OCI-M2 (cell line): ENCODE results near the gene BABAM2.
"Not testable (repeated sequence)": the region's sequence is repeated elsewhere in the genome, so short reads cannot be mapped to it uniquely, and the experiment has no call there.

ENCODE experiments used
- DNase-seq: peaks from one replicate; lab custom pipeline; 2025; ENCODE audit not compliant: unreplicated experiment; lab: John Stamatoyannopoulos, UW

The BABAM2 gene

DNA sequence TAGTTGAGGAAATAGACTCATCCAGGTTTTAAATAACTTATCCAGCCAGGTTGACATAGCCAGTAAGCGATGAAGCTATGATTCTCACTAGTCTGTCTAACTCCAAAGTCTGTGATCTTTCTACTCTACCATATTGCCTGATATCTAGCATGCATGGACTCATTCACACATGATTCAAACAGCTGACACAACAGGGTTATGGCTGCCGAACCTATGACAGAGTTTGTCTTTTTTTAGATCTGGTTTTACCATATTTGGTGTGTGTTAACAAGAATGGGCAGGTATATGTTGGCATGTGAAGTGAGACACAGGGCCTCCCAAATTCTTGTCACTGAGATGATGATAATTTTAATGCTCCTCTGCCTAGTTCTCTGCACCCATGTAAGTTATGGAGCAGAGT lies 210.6 kb downstream of the BABAM2 start:
- no peak for DNase-seq

DNA sequence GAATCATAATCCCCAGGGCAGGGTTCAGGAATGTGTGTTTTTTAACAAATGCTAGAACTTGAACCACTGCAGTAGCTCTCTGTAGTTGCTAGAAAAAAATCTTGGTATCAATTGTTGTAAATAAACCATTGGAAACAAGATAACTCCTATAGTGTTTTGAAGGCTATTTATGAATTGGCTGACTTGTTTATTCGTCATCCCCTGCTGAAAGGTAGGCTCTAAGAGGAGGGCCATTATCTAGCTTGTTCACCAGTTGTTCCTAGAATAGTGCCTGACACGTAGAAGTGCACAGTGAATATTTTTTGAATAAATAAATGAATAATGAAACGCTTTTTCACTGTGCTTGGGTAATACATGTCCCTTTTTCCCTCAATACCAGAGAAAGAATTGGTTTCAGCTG lies 211.4 kb downstream of the BABAM2 start:
- no peak for DNase-seq

DNA sequence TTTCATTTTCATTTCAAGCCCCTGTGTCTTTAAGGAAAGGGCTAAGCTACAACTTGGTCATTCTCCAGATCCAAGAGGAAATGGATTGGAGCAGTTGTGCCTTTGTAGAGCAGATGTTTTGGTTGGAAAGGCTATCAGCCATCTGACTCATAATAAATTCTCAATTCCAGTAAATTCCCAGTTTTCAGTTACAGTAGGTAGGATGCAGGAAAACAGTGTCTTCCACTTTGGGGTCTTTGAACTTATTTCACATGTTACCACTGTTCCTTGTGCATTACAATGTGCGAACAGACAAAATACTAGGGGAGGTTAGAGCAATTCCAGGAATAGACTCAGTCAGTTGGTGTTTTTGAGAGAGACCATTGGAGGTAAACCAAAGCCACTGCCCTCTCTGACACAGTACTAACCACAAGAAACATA lies 211.9 kb downstream of the BABAM2 start:
- DNase-seq = no peak

- no peak for DNase-seq
These were observed 213.1 kb downstream of the BABAM2 start for GRCh38 chr2:28103611-28104010.

DNA sequence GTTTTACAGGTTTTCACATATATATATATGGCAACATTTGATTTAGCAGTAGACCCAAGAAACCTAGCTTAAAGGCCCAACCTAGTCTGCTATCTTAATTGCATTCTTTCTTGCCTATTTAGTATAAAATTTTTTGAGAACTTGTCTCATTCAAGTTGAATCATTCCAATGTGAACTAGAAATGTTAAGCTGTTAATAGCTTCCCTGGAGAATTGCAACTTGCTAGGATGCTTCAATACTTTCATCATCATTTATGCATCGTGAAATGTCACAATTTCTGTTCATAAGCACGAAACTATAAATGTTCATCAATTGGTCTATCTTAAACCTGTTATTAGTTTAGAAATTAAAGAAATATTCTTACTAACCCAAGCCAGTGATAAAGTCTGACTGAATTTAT lies 217.6 kb downstream of the BABAM2 start:
- DNase-seq = no peak

DNA sequence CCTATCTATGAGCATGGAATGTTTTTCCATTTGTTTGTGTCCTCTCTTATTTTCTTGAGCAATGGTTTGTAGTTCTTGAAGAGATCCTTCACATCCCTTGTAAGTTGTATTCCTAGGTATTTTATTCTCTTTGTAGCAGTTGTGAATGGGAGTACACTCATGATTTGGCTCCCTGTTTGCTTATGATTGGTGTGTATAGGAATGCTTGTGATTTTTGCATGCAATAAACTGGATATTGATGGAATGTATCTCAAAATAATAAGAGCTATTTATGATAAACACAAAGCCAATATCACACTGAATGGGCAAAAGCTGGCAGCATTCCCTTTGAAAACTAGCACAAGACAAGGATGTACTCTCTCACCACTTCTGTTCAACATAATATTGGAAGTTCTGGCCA lies 223.2 kb downstream of the BABAM2 start:
- not testable (repeated sequence) for DNase-seq

DNA sequence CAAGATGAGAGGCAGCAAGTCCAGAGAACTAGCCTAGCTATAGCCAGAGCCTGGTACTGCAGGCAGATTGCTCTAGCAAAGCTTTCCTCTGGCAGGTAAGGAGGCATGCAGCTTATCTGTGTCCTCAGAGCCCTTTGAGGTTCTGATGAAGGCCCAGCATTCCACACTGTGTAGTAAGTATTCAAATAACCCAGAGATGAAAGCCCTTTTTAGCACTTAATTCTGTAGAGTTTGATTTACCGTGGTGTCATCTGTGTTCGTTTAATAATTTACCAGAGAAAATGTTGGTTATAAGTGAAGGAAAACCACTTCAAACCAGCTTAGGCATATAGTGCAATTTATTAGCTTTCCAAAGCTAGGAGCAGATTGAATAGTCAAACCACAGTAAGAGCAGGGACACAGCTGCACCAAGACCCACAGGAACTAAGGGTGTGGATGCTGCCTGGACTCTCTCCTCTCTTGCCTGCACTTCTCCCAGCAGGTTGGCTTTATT lies 226.6 kb downstream of the BABAM2 start:
- DNase-seq = no peak

DNA sequence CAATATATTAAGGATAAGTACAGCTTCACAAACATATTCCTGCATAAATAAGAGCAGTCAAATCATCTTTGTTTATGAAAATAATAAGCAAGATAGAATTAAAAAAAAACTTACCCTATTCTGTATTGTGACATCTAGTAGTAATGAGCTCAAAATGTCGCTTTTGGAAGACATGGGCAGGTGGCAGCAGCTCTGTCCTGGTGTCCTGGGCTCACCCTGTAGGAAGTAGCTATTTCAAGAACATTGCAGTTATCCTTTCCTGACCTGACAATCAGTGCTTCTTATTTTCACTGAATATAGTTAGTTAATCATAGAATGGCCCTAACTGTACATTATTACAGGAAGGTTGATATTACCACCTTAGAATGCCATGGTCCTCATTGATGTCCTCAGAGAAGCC lies 229.1 kb downstream of the BABAM2 start:
- no peak for DNase-seq

DNA sequence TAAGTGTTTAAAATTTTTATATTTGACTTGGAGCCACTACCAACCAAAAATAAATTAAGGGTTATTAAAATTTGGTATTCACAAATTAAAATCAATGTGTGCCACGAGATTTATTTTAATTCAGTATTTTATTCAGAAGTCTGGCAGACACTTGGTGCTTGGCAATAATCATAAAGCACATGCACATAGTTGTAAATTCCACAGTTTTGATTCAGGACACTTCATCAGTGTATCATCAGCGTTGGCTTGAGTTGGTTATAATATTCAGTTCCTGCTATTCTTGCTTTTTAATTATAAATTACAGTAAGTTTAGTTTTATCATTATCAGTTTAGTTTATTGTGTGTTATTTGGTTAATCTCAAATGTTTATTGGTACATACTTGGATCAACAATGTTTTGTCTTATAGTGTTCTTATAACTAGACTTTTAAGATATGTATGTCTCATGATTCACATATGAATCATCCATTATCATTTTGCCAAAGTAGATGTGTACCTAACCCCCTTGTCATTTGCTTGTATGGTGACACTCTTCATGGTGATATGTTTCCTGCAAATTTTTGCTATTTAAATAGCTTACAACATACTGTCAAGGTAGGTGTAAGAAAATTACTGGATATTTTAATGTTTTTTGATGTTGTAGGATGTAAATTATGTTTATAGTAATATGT lies 237.9 kb downstream of the BABAM2 start:
- no peak for DNase-seq

- no peak for DNase-seq
These were observed 239.6 kb downstream of the BABAM2 start for GRCh38 chr2:28129955-28130695.

GRCh38 chr2:28133778-28134177 lies 243.2 kb downstream of the BABAM2 start:
- no peak for DNase-seq

- no peak for DNase-seq
These were observed 243.8 kb downstream of the BABAM2 start for GRCh38 chr2:28134262-28134812.

DNA sequence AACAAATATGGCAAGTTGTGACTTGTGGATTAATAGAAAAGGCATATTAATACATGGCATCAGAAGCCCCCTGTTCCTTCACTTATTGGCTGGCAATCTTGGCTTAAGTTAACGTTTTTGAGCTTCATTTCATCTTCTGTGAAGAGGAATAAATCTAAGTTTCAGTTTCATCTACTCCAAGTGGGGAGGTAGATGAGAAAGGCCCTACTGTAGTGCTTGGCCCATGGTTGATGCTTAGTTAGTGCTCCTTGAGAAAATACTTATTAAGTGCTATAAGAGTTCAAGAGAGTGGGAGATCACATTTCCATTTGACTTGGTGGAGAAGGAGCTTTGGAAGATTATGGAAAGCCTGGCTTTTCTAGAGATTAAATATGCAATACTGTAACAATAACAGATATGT lies 244.3 kb downstream of the BABAM2 start:
- DNase-seq = no peak

GRCh38 chr2:28135324-28135723 lies 244.8 kb downstream of the BABAM2 start:
- no peak for DNase-seq

GRCh38 chr2:28135799-28136198 lies 245.3 kb downstream of the BABAM2 start:
- DNase-seq = no peak

DNA sequence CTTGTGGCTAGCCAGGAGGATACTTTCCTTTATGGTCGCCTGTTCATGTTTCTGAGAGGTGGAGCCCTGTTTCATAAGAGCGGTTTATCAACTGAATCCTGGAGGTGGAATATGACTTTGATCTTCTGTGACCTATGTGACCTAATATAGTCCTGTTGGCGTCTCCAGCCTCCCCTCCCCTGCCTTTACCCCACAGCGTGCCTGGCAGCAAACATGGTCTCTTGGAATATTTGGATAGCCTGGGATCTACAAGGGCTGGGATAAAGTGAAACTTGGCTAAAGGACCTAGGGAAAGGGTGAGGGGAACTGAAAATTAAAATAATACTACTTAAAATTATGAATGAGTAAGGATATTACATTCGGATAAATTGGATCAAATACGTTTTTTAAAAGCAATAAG lies 246.0 kb downstream of the BABAM2 start:
- no peak for DNase-seq

DNA sequence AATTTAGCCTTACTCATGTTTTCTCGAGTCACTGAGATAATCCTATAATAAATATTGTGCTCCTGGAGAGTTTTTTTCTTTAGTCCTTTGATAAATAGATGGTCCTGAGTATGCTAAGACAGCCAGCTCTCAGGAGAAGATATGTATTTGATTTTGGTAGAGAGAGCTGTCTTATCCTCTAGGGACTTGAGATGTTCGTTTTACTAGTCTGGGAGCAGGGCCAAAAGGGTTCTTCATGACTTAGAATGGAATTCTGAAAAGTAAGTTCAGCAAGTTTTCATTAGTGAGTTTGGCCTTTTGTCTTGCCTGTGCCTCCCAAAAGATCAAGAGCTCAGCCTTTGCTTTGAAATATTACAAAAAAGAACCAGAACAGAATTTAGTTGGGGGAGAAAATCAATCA lies 246.7 kb downstream of the BABAM2 start:
- no peak for DNase-seq

DNA sequence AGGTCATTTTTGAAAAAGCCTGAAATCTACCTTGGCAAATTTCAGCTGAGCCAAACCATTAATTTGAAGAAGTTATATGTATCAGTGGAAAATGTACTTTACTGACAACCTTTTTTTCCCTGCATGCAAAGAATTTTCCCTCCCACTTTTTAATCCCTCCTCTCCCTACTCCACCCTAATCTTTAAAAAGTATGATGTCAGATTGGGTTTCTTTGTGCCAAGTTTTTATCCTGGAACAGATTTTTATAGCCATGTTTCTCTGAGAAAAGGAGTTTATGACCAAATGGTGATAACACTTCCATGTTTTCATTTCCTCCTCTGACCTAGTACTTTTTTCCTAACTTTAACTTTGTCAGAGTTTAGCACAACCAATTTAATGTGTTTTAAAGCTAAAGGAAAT lies 251.9 kb downstream of the BABAM2 start:
- no peak for DNase-seq

DNA sequence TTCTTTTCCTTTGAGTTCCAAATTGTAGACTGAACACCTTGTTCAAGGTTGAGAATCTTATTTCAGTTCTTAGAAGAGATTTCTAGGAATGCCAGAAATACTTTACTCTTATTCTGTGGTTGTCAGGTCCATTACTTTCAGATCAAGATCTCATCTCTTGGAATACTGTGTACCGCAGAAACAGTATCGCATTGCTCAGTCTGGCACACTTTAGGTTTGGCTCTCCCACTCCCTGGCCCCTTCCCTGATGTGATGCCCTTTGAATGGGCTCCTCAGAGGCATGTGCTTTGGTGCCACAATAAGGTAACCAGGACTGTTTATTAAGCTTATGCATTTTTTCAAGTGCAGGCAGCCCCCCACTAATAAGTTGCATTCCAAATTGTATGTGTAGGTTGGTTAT lies 257.5 kb downstream of the BABAM2 start:
- DNase-seq = no peak

DNA sequence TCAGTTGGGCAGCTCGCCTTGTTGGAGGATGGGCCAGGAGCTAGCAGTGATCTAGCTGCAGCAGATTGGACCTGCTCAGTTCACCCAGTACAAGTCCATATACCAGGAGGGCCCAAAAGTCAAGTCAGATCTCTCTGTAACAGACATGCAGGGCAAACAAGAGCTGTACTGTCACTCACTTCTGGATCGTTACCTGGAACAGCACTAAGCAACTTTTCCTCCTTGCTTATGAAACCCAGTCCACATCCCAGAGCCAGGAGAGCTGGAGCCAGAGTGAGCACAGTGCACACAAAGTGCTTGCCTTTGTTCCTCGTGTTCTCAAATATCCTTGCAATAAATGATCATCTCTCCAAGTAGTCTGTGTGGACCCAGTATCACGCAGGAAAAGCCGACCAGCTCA lies 258.0 kb downstream of the BABAM2 start:
- no peak for DNase-seq

DNA sequence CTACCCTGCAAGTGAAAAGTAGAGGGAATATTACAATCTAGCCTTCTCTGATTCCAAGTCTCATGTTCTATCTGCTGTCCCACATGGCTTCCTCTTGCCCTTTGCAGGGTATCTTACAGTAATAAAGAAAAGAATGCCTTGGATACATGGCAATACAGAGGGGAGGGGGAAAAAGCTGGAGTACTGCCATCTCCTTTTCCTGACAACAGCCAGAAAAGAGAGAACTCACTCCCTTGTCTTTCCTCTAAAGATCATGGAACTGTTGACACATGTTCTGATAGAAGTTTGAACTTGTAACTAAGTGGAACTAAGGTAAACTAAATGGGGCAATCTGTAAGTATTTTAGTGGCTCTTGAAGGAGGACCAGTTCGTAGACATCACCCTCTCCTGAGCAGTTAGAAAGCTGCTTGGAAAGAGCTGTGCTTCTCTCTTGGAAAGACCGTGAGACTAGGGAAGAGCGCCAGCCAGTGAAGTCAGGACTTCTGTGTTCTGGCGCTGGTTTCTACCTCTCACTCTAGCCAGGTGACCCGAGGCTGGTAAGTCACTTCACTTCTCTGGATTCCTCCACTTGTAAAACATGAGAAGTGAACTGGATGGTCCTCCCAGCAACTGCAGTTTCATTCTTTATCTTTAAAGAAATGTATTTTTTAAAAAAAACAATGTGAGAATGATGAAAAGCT lies 259.8 kb downstream of the BABAM2 start:
- DNase-seq = no peak

GRCh38 chr2:28150994-28151393 lies 260.5 kb downstream of the BABAM2 start:
- no peak for DNase-seq
